IPS DF 6.9 (cell line): ENCODE data around the gene MUCL1.
"Not testable (repeated sequence)": the region's sequence is repeated elsewhere in the genome, so short reads cannot be mapped to it uniquely, and the experiment has no call there.

Experiments
- DNase-seq: peaks from one replicate; pipeline ENCODE4 v3.0.0-alpha.2; 2013; ENCODE audit warnings: low read depth, low spot score
- H3K27ac ChIP-seq: one replicate; pipeline ENCODE4 v1.5.1; 2013; ENCODE audit warnings: low read length, control low read depth
- H3K27me3 ChIP-seq: 2 replicates; pipeline ENCODE4 v1.6.1; 2013; ENCODE audit warnings: mild to moderate bottlenecking, low read length; ENCODE audit not compliant: control insufficient read depth, insufficient read depth
- H3K36me3 ChIP-seq: 2 replicates; pipeline ENCODE4 v1.6.1; 2013; ENCODE audit warnings: low read length; ENCODE audit not compliant: control insufficient read depth, insufficient read depth
- H3K4me1 ChIP-seq: 2 replicates; pipeline ENCODE4 v1.6.1; 2013; ENCODE audit warnings: low read length; ENCODE audit not compliant: control insufficient read depth, insufficient read depth
- H3K4me3 ChIP-seq: 2 replicates; pipeline ENCODE4 v1.5.1; 2013; ENCODE audit warnings: mild to moderate bottlenecking, low read length
- H3K9me3 ChIP-seq: 2 replicates; pipeline ENCODE4 v1.6.1; 2013; ENCODE audit warnings: low read length, inconsistent platforms; ENCODE audit not compliant: control insufficient read depth, insufficient read depth
- WGBS: extraction: QIAGEN DNeasy Blood & Tissue Kit; methylation state at CpG from one replicate; pipeline ENCODE4 v1.1.7; 2013; ENCODE audit warnings: mixed read lengths, missing lambda C conversion rate; ENCODE audit not compliant: insufficient read length, insufficient coverage; 5-methylcytosine and 5-hydroxymethylcytosine counted together

Gene MUCL1

GRCh38 chr12:54863948-54864618 is 9.8 kb downstream of the MUCL1 start:
- Histone ChIP-seq H3K27ac (no peak overlapping the region), H3K4me3 (no peak overlapping the region), H3K36me3 (no peaks in the 10 kb centered on the region), H3K27me3 (peaks cover 5% of the 10 kb centered on the region), H3K9me3 (no peaks in the 10 kb centered on the region), H3K4me1 (no peaks in the 10 kb centered on the region)
- WGBS: no CpG with 5 or more reads among the region's 1 CpG
- no peak for DNase-seq

GRCh38 chr12:54865683-54866324 is 11.5 kb downstream of the MUCL1 start:
- no peak for DNase-seq
- no peaks in the 10 kb centered on the region for H3K36me3 ChIP-seq
- no peaks in the 10 kb centered on the region for H3K4me1 ChIP-seq
- WGBS: no CpG with 5 or more reads among the region's 4 CpGs
- no peak overlapping the region for H3K27ac ChIP-seq
- no peak overlapping the region for H3K4me3 ChIP-seq
- no peaks in the 10 kb centered on the region for H3K9me3 ChIP-seq
- H3K27me3 ChIP-seq: no peaks in the 10 kb centered on the region

GRCh38 chr12:54868690-54869089 is 14.4 kb downstream of the MUCL1 start:
- WGBS: no CpG with 5 or more reads among the region's 2 CpGs
- no peak for DNase-seq

GRCh38 chr12:54870048-54870447 is 15.7 kb downstream of the MUCL1 start:
- H3K27me3 ChIP-seq: no peaks in the 10 kb centered on the region
- DNase-seq: no peak
- no peaks in the 10 kb centered on the region for H3K4me1 ChIP-seq
- no peaks in the 10 kb centered on the region for H3K9me3 ChIP-seq
- H3K4me3 ChIP-seq: no peak overlapping the region
- H3K27ac ChIP-seq: no peak overlapping the region
- WGBS: no CpG with 5 or more reads among the region's 1 CpG
- no peaks in the 10 kb centered on the region for H3K36me3 ChIP-seq

More at GRCh38 chr12:54868690-54869089, 14.4 kb downstream of the MUCL1 start:
- Histone ChIP-seq H3K27ac (no peak overlapping the region), H3K27me3 (no peaks in the 10 kb centered on the region), H3K4me1 (no peaks in the 10 kb centered on the region), H3K4me3 (no peak overlapping the region), H3K36me3 (no peaks in the 10 kb centered on the region), H3K9me3 (no peaks in the 10 kb centered on the region)

- no peak overlapping the region for H3K4me3 ChIP-seq
- H3K4me1 ChIP-seq: no peaks in the 10 kb centered on the region
- no peaks in the 10 kb centered on the region for H3K9me3 ChIP-seq
- no CpG with 5 or more reads among the region's 5 CpGs for WGBS
- DNase-seq: no peak
- H3K27me3 ChIP-seq: no peaks in the 10 kb centered on the region
- no peak overlapping the region for H3K27ac ChIP-seq
- H3K36me3 ChIP-seq: no peaks in the 10 kb centered on the region
These were observed 16.3 kb downstream of the MUCL1 start for GRCh38 chr12:54870617-54871016.

- no peak for DNase-seq
These were observed 24.8 kb downstream of the MUCL1 start for GRCh38 chr12:54879150-54879549.

DNA sequence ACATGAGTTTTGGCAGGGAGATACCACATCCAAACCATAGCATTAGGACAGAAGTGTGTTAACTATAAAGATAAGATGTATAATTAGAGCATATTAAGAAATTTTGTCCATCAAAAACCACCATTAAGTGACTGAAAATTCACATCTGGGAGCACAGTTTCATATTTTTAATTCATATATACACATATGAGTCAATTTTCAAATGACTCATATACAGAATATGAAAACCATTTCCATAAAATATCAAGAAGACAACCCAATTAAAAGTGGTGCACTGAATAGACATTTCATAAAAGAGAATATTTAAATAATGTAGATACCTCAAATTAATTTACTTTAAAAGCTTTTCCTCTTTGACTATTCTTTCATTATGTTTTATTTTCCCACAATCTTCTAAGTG is 25.3 kb downstream of the MUCL1 start:
- H3K27me3 ChIP-seq: no peaks in the 10 kb centered on the region
- no peak overlapping the region for H3K27ac ChIP-seq
- H3K4me3 ChIP-seq: no peak overlapping the region
- DNase-seq: no peak
- no peaks in the 10 kb centered on the region for H3K36me3 ChIP-seq
- no peaks in the 10 kb centered on the region for H3K4me1 ChIP-seq
- H3K9me3 ChIP-seq: no peaks in the 10 kb centered on the region

More at GRCh38 chr12:54879150-54879549, 24.8 kb downstream of the MUCL1 start:
- H3K4me1 ChIP-seq: no peaks in the 10 kb centered on the region
- H3K9me3 ChIP-seq: no peaks in the 10 kb centered on the region
- no peaks in the 10 kb centered on the region for H3K27me3 ChIP-seq
- WGBS: no CpG with 5 or more reads among the region's 3 CpGs
- no peak overlapping the region for H3K27ac ChIP-seq
- H3K4me3 ChIP-seq: no peak overlapping the region
- no peaks in the 10 kb centered on the region for H3K36me3 ChIP-seq

DNA sequence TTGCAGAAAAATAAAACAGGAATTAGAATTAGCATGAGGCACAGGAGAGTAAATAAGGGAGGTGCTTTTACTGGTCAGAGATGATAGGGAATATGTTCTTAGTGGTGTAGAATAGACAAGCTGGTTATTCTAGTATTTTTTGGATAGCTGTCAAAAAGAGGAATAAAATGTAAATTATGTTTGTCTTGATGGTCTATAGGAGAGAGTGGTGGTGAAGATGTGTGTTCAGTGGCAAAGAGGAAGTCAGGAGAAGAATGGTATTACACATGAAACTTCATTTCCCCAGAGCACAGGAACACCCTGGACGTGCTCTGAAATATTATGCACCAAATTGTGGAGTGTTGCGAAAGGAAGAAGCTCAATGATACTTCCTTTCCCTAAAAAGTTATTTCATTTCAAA is 27.8 kb downstream of the MUCL1 start:
- Histone ChIP-seq H3K27ac (no peak overlapping the region), H3K4me3 (no peak overlapping the region), H3K4me1 (no peaks in the 10 kb centered on the region), H3K36me3 (no peaks in the 10 kb centered on the region), H3K9me3 (no peaks in the 10 kb centered on the region), H3K27me3 (no peaks in the 10 kb centered on the region)
- DNase-seq: no peak
- WGBS: no CpG with 5 or more reads among the region's 2 CpGs

GRCh38 chr12:54882597-54882996 is 28.3 kb downstream of the MUCL1 start:
- H3K27me3 ChIP-seq: not testable (repeated sequence)
- WGBS: no CpG with 5 or more reads among the region's 1 CpG

DNA sequence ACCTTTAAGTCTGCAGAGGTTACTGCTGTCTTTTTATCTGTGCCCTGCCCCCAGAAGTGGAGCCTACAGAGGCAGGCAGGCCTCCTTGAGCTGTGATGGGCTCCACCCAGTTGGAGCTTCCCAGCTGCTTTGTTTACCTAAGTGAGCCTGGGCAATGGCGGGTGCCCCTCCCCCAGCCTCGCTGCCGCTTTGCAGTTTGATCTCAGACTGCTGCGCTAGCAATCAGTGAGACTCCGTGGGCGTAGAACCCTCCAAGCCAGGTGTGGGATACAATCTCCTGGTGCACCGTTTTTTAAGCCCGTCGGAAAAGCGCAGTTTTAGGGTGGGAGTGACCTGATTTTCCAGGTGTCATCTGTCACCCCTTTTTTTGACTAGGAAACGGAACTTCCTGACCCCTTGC is 34.1 kb downstream of the MUCL1 start:
- H3K27ac ChIP-seq, H3K36me3 ChIP-seq, H3K4me1 ChIP-seq, DNase-seq, H3K9me3 ChIP-seq, H3K27me3 ChIP-seq: not testable (repeated sequence)
- H3K4me3 ChIP-seq: peak overlapping the region; percentile 16; the same call in 1 of the 2 replicates
- WGBS: no CpG with 5 or more reads among the region's 11 CpGs

More at GRCh38 chr12:54882597-54882996, 28.3 kb downstream of the MUCL1 start:
- H3K4me3 ChIP-seq, H3K4me1 ChIP-seq, H3K27ac ChIP-seq, H3K36me3 ChIP-seq, DNase-seq, H3K9me3 ChIP-seq: not testable (repeated sequence)

- DNase-seq: no peak
- WGBS: no CpG with 5 or more reads among the region's 3 CpGs
- no peak overlapping the region for H3K27ac ChIP-seq
These were observed 36.0 kb downstream of the MUCL1 start for GRCh38 chr12:54890339-54890738.

More at GRCh38 chr12:54890339-54890738, 36.0 kb downstream of the MUCL1 start:
- H3K4me1 ChIP-seq: peaks cover 3% of the 10 kb centered on the region
- no peaks in the 10 kb centered on the region for H3K27me3 ChIP-seq
- no peak overlapping the region for H3K4me3 ChIP-seq
- no peaks in the 10 kb centered on the region for H3K9me3 ChIP-seq
- no peaks in the 10 kb centered on the region for H3K36me3 ChIP-seq
